MM.1S (cell line): ENCODE results near the gene ANKHD1.
"Not testable (repeated sequence)": the region's sequence is repeated elsewhere in the genome, so short reads cannot be mapped to it uniquely, and the experiment has no call there.

ENCODE experiments used
- CTCF ChIP-seq: fragments of 300-600 bp; sonication (generic); IDR thresholded peaks from 2 replicates; pipeline ENCODE4 v1.5.1; 2016; ENCODE audit warnings: antibody characterized with exemption, low read length, mixed read lengths
- EZH2 ChIP-seq: fragments of 300-600 bp; sonication (generic); optimal IDR thresholded peaks from 2 replicates; pipeline ENCODE3; 2017; ENCODE audit warnings: low read depth, mild to moderate bottlenecking, antibody characterized with exemption, low read length, mixed read lengths
- EZH2phosphoT487 ChIP-seq: fragments of 300-600 bp; sonication (generic); IDR thresholded peaks from 2 replicates; pipeline ENCODE4 v1.6.1; 2018; ENCODE audit warnings: antibody characterized with exemption, low read length

GRCh38 chr5:140457368-140457767 is 55.7 kb downstream of the ANKHD1 start:
- not testable (repeated sequence) for TF ChIP-seq EZH2phosphoT487, CTCF, EZH2
